Measurements from ENCODE around the gene ACOX3. TPM values are rescaled to one million over a fixed set of nuclear protein-coding genes. Genes with fewer than 3 reads are reported as not detected.

The ACOX3 gene
- total and polyA plus RNA-seq, 10 of the 15 experiments (the other 5 are each of a cell fraction or from before 2014, with no cell fraction given) = 2.0 to 24.5 (median 14.0) TPM

DNA sequence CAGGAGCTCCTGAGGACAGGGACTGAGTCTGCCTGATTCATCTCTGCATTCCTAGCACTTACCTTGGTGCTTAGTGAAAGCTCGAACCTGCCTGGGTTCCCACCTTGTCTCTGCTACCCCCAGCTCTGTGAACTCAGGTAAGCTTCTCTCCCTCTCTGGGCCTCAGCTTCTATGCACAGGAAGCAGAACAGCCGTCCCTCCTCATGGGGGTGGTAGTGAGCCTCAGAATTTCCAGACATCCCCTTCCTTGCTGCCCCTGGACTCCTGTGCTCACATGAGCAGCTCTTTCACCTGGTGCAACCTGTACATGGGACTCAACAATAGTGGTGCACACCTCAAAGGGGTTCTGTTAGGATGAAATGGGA, 120.2 kb downstream of the ACOX3 start:
- Histone ChIP-seq H3K4me1 (ENCODE audit: control insufficient read depth, insufficient read depth, low read length) (no peaks in the 10 kb centered on the region), H3K79me2 (ENCODE audit: control insufficient read depth, insufficient read depth, low read length) (no peaks in the 10 kb centered on the region), H3K9me3 (replicated peaks; ENCODE audit: control insufficient read depth, insufficient read depth, low read length) (no peaks in the 10 kb centered on the region), H3K36me3 (ENCODE audit: control insufficient read depth in 2 of 2, insufficient read depth in 2 of 2, low read length in 1 of 2) (no peaks in the 10 kb centered on the region), H2AFZ (ENCODE audit: control insufficient read depth, low read depth, low read length) (no peak overlapping the region), H3K9ac (ENCODE audit: control insufficient read depth, insufficient read depth, low read length) (no peak overlapping the region), H3K27ac (ENCODE audit: control insufficient read depth, insufficient read depth) (no peak overlapping the region), H4K20me1 (ENCODE audit: control insufficient read depth, insufficient read depth) (no peaks in the 10 kb centered on the region), H3K4me2 (ENCODE audit: control insufficient read depth, insufficient read depth) (no peak overlapping the region), H3K27me3 (replicated peaks in 1 of 2; ENCODE audit: control insufficient read depth in 2 of 2, insufficient read depth in 2 of 2, low read length in 1 of 2) (no peaks in the 10 kb centered on the region; a peak in 2 of 4 replicates), H3K4me3 (no peak overlapping the region)
- RAD21 ChIA-PET (ENCODE audit: unreplicated experiment) = interaction anchor here (0.8 kb wide), 1 partner anchor 82 kb away, joined by 3 read pairs; no protein-coding TSS in a partner anchor
- ATAC-seq (peak; percentile 30; the same call in 1 of the 3 replicates), DNase-seq (ENCODE audit: low read depth, low spot score) (no peak), FAIRE-seq (no peak)
- SMC1A ChIA-PET (ENCODE audit: uncharacterized antibody, unreplicated experiment) = interaction anchor here (0.8 kb wide), 1 partner anchor 16 kb away, joined by 4 read pairs; no protein-coding TSS in a partner anchor
- POLR2A ChIA-PET = no interaction called here
- CTCF ChIA-PET = interaction anchor here (0.5 to 2.1 kb wide), 2 partner anchors 83 to 499 kb away, joined by 4 to 8 read pairs; no protein-coding TSS in a partner anchor
- 0% methylated on average over 2 of the region's 2 CpGs for WGBS (ENCODE audit: insufficient coverage, insufficient replicate concordance, low lambda C conversion rate, missing lambda C conversion rate)
- intact Hi-C loops (cut with micrococcal nuclease; ENCODE audit: unreplicated experiment) = loop anchor here (10.0 kb wide), 1 partner anchor 84 kb away; no protein-coding TSS in a partner anchor
- TF ChIP-seq CBX5 (IDR thresholded peaks at IDR 0.05; ENCODE audit: low read depth) = no peak
- no peak for TF ChIP-seq BRCA1 (IDR thresholded peaks at IDR 0.05; ENCODE audit: low read depth, low read length)
- TF ChIP-seq, protein P1, sequence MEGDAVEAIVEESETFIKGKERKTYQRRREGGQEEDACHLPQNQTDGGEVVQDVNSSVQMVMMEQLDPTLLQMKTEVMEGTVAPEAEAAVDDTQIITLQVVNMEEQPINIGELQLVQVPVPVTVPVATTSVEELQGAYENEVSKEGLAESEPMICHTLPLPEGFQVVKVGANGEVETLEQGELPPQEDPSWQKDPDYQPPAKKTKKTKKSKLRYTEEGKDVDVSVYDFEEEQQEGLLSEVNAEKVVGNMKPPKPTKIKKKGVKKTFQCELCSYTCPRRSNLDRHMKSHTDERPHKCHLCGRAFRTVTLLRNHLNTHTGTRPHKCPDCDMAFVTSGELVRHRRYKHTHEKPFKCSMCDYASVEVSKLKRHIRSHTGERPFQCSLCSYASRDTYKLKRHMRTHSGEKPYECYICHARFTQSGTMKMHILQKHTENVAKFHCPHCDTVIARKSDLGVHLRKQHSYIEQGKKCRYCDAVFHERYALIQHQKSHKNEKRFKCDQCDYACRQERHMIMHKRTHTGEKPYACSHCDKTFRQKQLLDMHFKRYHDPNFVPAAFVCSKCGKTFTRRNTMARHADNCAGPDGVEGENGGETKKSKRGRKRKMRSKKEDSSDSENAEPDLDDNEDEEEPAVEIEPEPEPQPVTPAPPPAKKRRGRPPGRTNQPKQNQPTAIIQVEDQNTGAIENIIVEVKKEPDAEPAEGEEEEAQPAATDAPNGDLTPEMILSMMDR (IDR thresholded peaks at IDR 0.05 in 2 of 3, conservative IDR thresholded peaks at IDR 0.05 in 1 of 3; ENCODE audit: control insufficient read depth in 2 of 3, extremely low read depth in 1 of 3, insufficient read depth in 1 of 3, low read depth in 3 of 3, low read length in 3 of 3) = peak; percentile 13 to 33 (median 15); a peak in 2 of 6 replicates
- no peak for TF ChIP-seq SRF (IDR thresholded peaks at IDR 0.05; ENCODE audit: low read depth in 2 of 2, low read length in 2 of 2)
- TF ChIP-seq, protein P2, sequence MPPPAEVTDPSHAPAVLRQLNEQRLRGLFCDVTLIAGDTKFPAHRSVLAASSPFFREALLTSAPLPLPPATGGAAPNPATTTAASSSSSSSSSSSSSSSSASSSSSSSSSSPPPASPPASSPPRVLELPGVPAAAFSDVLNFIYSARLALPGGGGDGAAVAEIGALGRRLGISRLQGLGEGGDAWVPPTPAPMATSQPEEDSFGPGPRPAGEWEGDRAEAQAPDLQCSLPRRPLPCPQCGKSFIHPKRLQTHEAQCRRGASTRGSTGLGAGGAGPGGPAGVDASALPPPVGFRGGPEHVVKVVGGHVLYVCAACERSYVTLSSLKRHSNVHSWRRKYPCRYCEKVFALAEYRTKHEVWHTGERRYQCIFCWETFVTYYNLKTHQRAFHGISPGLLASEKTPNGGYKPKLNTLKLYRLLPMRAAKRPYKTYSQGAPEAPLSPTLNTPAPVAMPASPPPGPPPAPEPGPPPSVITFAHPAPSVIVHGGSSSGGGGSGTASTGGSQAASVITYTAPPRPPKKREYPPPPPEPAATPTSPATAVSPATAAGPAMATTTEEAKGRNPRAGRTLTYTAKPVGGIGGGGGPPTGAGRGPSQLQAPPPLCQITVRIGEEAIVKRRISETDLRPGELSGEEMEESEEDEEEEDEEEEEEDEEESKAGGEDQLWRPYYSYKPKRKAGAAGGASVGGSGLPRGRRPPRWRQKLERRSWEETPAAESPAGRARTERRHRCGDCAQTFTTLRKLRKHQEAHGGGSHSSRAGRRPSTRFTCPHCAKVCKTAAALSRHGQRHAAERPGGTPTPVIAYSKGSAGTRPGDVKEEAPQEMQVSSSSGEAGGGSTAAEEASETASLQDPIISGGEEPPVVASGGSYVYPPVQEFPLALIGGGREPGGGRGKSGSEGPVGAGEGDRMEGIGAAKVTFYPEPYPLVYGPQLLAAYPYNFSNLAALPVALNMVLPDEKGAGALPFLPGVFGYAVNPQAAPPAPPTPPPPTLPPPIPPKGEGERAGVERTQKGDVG (CRISPR knock-in tag; IDR thresholded peaks at IDR 0.05) = no peak
- peak; percentile 16; the same call in 1 of the 2 replicates for TF ChIP-seq RAD21 (IDR thresholded peaks at IDR 0.05; ENCODE audit: insufficient read depth, low read depth, low read length)
- in situ Hi-C loops (cut with MboI) = no loop called here
- no TSS peak for BruUV-seq (replicated peaks)
